H9 (cell line): ENCODE data around the gene SUPT6H. TPM values are rescaled to one million over a fixed set of nuclear protein-coding genes. Genes with fewer than 3 reads are reported as not detected.

Experiments used
- DNase-seq: peaks from one replicate; pipeline ENCODE4 v3.0.0-alpha.2; 2017
- H2AFZ ChIP-seq: one replicate; pipeline ENCODE4 v1.6.1; 2013; ENCODE audit warnings: mild to moderate bottlenecking, low read length, control low read depth, moderate library complexity
- H2AK5ac ChIP-seq: 2 replicates; pipeline ENCODE4 v1.6.1; 2013; ENCODE audit warnings: low read length, control low read depth, mixed read lengths; ENCODE audit not compliant: insufficient read length
- H2BK120ac ChIP-seq: one replicate; pipeline ENCODE4 v1.6.1; 2013; ENCODE audit warnings: low read depth, mild to moderate bottlenecking, low read length, control low read depth, inconsistent platforms; ENCODE audit not compliant: poor library complexity, severe bottlenecking
- H2BK12ac ChIP-seq: 2 replicates; pipeline ENCODE4 v1.6.1; 2013; ENCODE audit warnings: low read length, control low read depth, mixed read lengths, low read depth; ENCODE audit not compliant: insufficient read length
- H2BK15ac ChIP-seq: 2 replicates; pipeline ENCODE4 v1.6.1; 2013; ENCODE audit warnings: low read depth, low read length, control low read depth
- H2BK20ac ChIP-seq: one replicate; pipeline ENCODE4 v1.6.1; 2013; ENCODE audit warnings: low read depth, mild to moderate bottlenecking, low read length, control low read depth, inconsistent platforms; ENCODE audit not compliant: poor library complexity, severe bottlenecking
- H2BK5ac ChIP-seq: 2 replicates; pipeline ENCODE4 v1.6.1; 2013; ENCODE audit warnings: low read length, control low read depth, mixed read lengths; ENCODE audit not compliant: insufficient read length
- H3K14ac ChIP-seq: 2 replicates; pipeline ENCODE4 v1.6.1; 2013; ENCODE audit warnings: low read length, control low read depth; ENCODE audit not compliant: insufficient read depth
- H3K18ac ChIP-seq: 2 replicates; pipeline ENCODE4 v1.6.1; 2013; ENCODE audit warnings: low read depth, mild to moderate bottlenecking, mixed read lengths, low read length, control low read depth; ENCODE audit not compliant: insufficient read length
- H3K23ac ChIP-seq: 2 replicates; pipeline ENCODE4 v1.6.1; 2013; ENCODE audit warnings: low read length, control low read depth, mixed read lengths, low read depth; ENCODE audit not compliant: insufficient read length
- H3K23me2 ChIP-seq: 2 replicates; pipeline ENCODE4 v1.6.1; 2013; ENCODE audit warnings: low read depth, mild to moderate bottlenecking, mixed read lengths, low read length, control low read depth; ENCODE audit not compliant: insufficient read length, poor library complexity, severe bottlenecking
- H3K27ac ChIP-seq: 2 replicates; pipeline ENCODE4 v1.5.1; 2013; ENCODE audit warnings: low read length, control low read depth, mixed read lengths, low read depth; ENCODE audit not compliant: insufficient read length
- H3K27me3 ChIP-seq: 2 replicates; pipeline ENCODE4 v1.6.1; 2013; ENCODE audit warnings: low read length, control low read depth, inconsistent platforms; ENCODE audit not compliant: insufficient read depth
- H3K4ac ChIP-seq: 2 replicates; pipeline ENCODE4 v1.6.1; 2013; ENCODE audit warnings: low read depth, mild to moderate bottlenecking, control low read depth, inconsistent platforms, low read length, moderate library complexity
- H3K4me1 ChIP-seq: 2 replicates; pipeline ENCODE4 v1.6.1; 2013; ENCODE audit warnings: low read length, control low read depth, inconsistent platforms; ENCODE audit not compliant: insufficient read depth
- H3K4me2 ChIP-seq: 2 replicates; pipeline ENCODE4 v1.6.1; 2013; ENCODE audit warnings: low read length, control low read depth, mixed read lengths; ENCODE audit not compliant: insufficient read length, insufficient read depth
- H3K56ac ChIP-seq: 2 replicates; pipeline ENCODE4 v1.6.1; 2013; ENCODE audit warnings: low read depth, mild to moderate bottlenecking, mixed read lengths, low read length, control low read depth; ENCODE audit not compliant: insufficient read length
- H3K79me1 ChIP-seq: 2 replicates; pipeline ENCODE4 v1.6.1; 2013; ENCODE audit warnings: low read depth, mild to moderate bottlenecking, moderate library complexity, low read length, control low read depth, inconsistent platforms; ENCODE audit not compliant: insufficient read depth, poor library complexity, severe bottlenecking
- H3K79me2 ChIP-seq: 2 replicates; pipeline ENCODE4 v1.6.1; 2013; ENCODE audit warnings: low read length, control low read depth, inconsistent platforms; ENCODE audit not compliant: insufficient read depth
- H3K9ac ChIP-seq: 2 replicates; pipeline ENCODE4 v1.6.1; 2013; ENCODE audit warnings: low read length, control low read depth, mixed read lengths; ENCODE audit not compliant: insufficient read length; ENCODE audit errors: extremely low read depth
- H3K9me3 ChIP-seq: one replicate; pipeline ENCODE4 v1.6.1; 2013; ENCODE audit warnings: low read depth, low read length, inconsistent platforms; ENCODE audit not compliant: control insufficient read depth
- H3T11ph ChIP-seq: one replicate; pipeline ENCODE4 v1.6.1; 2013; ENCODE audit warnings: mild to moderate bottlenecking, low read length, control low read depth, inconsistent platforms
- H4K20me1 ChIP-seq: one replicate; pipeline ENCODE4 v1.6.1; 2013; ENCODE audit not compliant: control insufficient read depth, insufficient read length, insufficient read depth
- H4K5ac ChIP-seq: 2 replicates; pipeline ENCODE4 v1.6.1; 2013; ENCODE audit warnings: low read depth, mild to moderate bottlenecking, mixed read lengths, low read length, control low read depth; ENCODE audit not compliant: insufficient read length
- H4K8ac ChIP-seq: replicated peaks from 2 replicates; pipeline ENCODE4 v1.6.1; 2013; ENCODE audit warnings: low read length, control low read depth, mixed read lengths, low read depth; ENCODE audit not compliant: insufficient read length
- H4K91ac ChIP-seq: 2 replicates; pipeline ENCODE4 v1.6.1; 2013; ENCODE audit warnings: low read depth, mild to moderate bottlenecking, moderate library complexity, mixed read lengths, low read length, control low read depth; ENCODE audit not compliant: insufficient read length
- H3K27ac Mint-ChIP-seq, 3 experiments: 2 replicates in 2 of 3; 3 replicates in 1 of 3; pipeline ENCODE4 v1.8.0; 2020 to 2021; ENCODE audit warnings: mixed read lengths in 3 of 3, mild to moderate bottlenecking in 1 of 3, moderate library complexity in 1 of 3
- H3K27me3 Mint-ChIP-seq: 2 replicates; pipeline ENCODE4 v1.8.0; 2021; ENCODE audit warnings: low read depth, mild to moderate bottlenecking, moderate library complexity, mixed read lengths
- H3K36me3 Mint-ChIP-seq, 3 experiments: 2 replicates in 2 of 3; 3 replicates in 1 of 3; pipeline ENCODE4 v1.8.0; 2020 to 2021; ENCODE audit warnings: low read depth in 3 of 3, mixed read lengths in 3 of 3; ENCODE audit not compliant: insufficient read depth in 1 of 3
- H3K4me1 Mint-ChIP-seq, 2 experiments: 2 replicates each; pipeline ENCODE4 v1.8.0; 2020; ENCODE audit warnings: mixed read lengths in 2 of 2
- H3K4me3 Mint-ChIP-seq, 2 experiments: 2 replicates in 1 of 2; 3 replicates in 1 of 2; pipeline ENCODE4 v1.8.0; 2020 to 2021; ENCODE audit warnings: mild to moderate bottlenecking in 2 of 2, mixed read lengths in 2 of 2, moderate library complexity in 1 of 2
- H3K9me3 Mint-ChIP-seq, 2 experiments: 2 replicates in 1 of 2; 3 replicates in 1 of 2; pipeline ENCODE4 v1.8.0; 2020; ENCODE audit warnings: mild to moderate bottlenecking in 2 of 2, mixed read lengths in 2 of 2, moderate library complexity in 1 of 2
- WGBS: extraction: QIAGEN DNeasy Blood & Tissue Kit; methylation state at CpG from one replicate; pipeline ENCODE4 v1.1.7; 2013; ENCODE audit warnings: missing lambda C conversion rate, low lambda C conversion rate, mixed read lengths; ENCODE audit not compliant: insufficient read length; ENCODE audit errors: extremely low coverage; 5-methylcytosine and 5-hydroxymethylcytosine counted together
- total RNA-seq: library from RNA; stranded (reverse); gene quantifications from 2 replicates; pipeline ENCODE4 v1.2.1, GENCODE V29; 2021
- TF ChIP-seq, protein P1 (sequence below): fragments of 200-600 bp; sonication (generic); conservative IDR thresholded peaks from 3 replicates; pipeline ENCODE4 v1.8.0; 2021; ENCODE audit warnings: antibody characterized with exemption, mild to moderate bottlenecking

The SUPT6H gene
- total RNA-seq, 1 experiment from 2014 or later, result 85.8 TPM

DNA sequence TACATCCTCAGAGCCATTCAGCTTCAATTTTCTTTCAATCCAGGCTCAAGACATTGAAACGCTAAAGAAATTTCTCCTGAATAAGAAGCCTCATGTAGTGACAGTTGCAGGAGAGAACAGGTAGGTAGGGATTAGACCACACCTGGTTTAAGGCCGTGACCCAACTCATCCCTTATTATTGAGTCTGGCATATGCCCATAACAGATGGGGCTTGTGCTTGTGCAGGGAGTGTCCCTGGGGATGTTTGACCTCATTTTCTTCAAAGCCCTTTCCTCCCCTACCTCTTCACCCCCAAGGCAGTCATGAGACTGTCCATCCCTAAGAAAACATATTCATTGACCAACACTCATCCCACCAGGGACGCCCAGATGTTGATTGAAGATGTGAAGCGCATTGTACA, 24.3 kb downstream of the SUPT6H start:
- no peak overlapping the region for H4K5ac ChIP-seq
- no peaks in the 10 kb centered on the region for H3K4me1 ChIP-seq
- H2BK12ac ChIP-seq, result no peak overlapping the region
- H4K20me1 ChIP-seq, result no peaks in the 10 kb centered on the region
- Mint-ChIP-seq H3K9me3 (no peaks in the 10 kb centered on the region), H3K36me3 (peaks cover 73 to 98% (median 93%) of the 10 kb centered on the region in 3 experiments; a peak in 6 of 7 replicates), H3K27ac (no peak overlapping the region), H3K4me3 (no peak overlapping the region), H3K27me3 (no peaks in the 10 kb centered on the region), H3K4me1 (no peaks in the 10 kb centered on the region)
- H2BK15ac ChIP-seq, result no peak overlapping the region
- H3K14ac ChIP-seq, result no peak overlapping the region
- no peak overlapping the region for H2AFZ ChIP-seq
- no peaks in the 10 kb centered on the region for H3K9me3 ChIP-seq
- WGBS, result no CpG with 5 or more reads among the region's 4 CpGs
- H3K18ac ChIP-seq, result no peak overlapping the region
- H3K9ac ChIP-seq, result no peak overlapping the region
- no peak overlapping the region for H2BK5ac ChIP-seq
- H2BK120ac ChIP-seq, result no peak overlapping the region
- no peaks in the 10 kb centered on the region for H3K79me2 ChIP-seq
- H3K23me2 ChIP-seq, result no peaks in the 10 kb centered on the region
- no peak overlapping the region for H2AK5ac ChIP-seq
- no peak overlapping the region for H3K4me2 ChIP-seq
- H3K23ac ChIP-seq, result no peak overlapping the region
- TF ChIP-seq, protein P1, sequence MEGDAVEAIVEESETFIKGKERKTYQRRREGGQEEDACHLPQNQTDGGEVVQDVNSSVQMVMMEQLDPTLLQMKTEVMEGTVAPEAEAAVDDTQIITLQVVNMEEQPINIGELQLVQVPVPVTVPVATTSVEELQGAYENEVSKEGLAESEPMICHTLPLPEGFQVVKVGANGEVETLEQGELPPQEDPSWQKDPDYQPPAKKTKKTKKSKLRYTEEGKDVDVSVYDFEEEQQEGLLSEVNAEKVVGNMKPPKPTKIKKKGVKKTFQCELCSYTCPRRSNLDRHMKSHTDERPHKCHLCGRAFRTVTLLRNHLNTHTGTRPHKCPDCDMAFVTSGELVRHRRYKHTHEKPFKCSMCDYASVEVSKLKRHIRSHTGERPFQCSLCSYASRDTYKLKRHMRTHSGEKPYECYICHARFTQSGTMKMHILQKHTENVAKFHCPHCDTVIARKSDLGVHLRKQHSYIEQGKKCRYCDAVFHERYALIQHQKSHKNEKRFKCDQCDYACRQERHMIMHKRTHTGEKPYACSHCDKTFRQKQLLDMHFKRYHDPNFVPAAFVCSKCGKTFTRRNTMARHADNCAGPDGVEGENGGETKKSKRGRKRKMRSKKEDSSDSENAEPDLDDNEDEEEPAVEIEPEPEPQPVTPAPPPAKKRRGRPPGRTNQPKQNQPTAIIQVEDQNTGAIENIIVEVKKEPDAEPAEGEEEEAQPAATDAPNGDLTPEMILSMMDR, result no peak
- no peak overlapping the region for H2BK20ac ChIP-seq
- H4K91ac ChIP-seq, result no peak overlapping the region
- DNase-seq, result no peak
- H3K27ac ChIP-seq, result no peak overlapping the region
- H4K8ac ChIP-seq, result no peak overlapping the region
- no peak overlapping the region for H3K4ac ChIP-seq
- H3K79me1 ChIP-seq, result no peaks in the 10 kb centered on the region
- peaks cover 1% of the 10 kb centered on the region; the same call in 1 of the 2 replicates for H3K27me3 ChIP-seq
- no peak overlapping the region for H3K56ac ChIP-seq
- no peak overlapping the region for H3T11ph ChIP-seq
